HG02943 (cell line): ENCODE measurements around the gene CCL13.
A peak's percentile ranks its signal among the peaks of the same experiment; 100 is the strongest.

Experiments
- ATAC-seq: cut with Tn5 transposase; IDR thresholded peaks from one replicate; pipeline ENCODE4 v1.9.1; 2021; ENCODE audit warnings: mild to moderate bottlenecking, low read depth, moderate library complexity; ENCODE audit not compliant: unreplicated experiment

CCL13 gene

GRCh38 chr17:34361478-34362061 lies 5.3 kb downstream of the CCL13 start:
- peak; percentile 79 for ATAC-seq

DNA sequence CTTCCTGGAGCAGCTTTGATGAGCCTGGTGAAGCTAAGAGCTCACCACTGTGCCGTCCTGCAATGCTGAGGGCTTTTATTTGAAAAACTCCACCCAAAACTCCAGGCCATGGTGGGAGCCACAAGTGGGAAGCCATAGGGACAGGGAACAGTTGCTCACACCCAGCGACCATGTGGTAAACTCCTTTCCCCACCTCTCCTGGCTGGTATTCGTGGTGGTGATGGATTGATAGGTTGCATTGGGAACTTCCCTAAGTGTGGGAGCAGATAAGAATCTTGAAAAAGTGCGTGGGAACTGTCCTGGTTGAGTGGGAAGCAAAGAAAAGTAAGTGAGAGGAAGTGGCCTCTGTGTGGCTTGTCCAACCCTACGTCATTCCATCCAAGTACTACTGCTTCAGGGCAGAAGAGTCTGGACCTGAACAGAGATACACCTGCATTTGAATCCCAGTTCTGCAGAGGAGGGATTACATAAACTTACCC lies 6.9 kb downstream of the CCL13 start, which contains the start of gene CCL1:
Gene CCL1 (minus strand): TSS at position 51 of the 479 bp plus-strand sequence. CDS start 72 bp downstream, outside the sequence.
- ATAC-seq = no peak

DNA sequence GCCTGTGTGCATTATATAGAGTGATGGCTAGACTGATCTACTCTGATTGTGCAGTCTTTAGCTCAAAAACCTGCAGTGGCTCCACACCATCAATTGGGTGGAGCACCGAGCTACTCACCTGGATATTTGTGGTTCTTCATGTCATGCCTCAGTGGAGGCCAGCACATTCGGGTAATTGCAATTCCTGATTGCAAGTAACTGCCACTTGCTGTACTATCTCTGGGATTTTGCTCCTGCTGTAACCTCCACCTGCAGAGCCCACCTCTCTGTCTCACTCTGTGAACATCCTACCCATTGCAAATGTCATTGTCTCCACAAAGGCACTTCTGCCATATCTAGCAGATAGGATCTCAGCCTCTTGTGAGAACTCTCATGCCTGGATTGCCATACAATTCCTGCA lies 8.5 kb downstream of the CCL13 start:
- ATAC-seq = no peak

GRCh38 chr17:34365340-34365739 lies 9.1 kb downstream of the CCL13 start:
- ATAC-seq = no peak

GRCh38 chr17:34366010-34366409 lies 9.7 kb downstream of the CCL13 start:
- ATAC-seq = no peak

DNA sequence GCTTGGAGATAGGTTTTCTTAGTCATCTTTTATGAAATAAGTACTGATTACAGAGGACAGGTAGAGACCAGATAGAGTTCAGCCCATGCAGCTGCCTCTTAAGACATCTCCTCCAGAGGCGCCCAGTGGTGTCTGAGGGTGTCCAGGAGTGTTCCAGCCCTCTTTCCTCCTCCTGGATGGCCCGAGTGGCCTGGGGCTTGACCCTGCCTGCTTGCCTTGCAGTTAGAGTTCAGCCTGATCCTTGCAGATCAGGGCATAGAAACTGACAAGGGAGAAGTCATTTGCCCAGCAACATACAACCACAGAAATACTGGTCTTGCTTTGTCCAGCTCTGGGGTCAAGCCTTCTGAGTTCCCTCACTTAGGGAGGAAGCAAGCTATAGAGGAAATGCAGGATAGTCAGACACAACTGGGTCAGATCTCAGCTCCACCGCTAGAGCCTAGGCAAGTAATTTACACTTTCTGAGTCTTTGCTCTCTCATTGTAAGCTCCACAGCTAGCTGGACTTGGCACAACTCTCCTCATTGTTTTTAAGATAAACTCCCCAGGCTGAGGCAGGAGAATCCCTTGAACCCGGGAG lies 10.3 kb downstream of the CCL13 start:
- no peak for ATAC-seq

- ATAC-seq = no peak
These were observed 11.4 kb downstream of the CCL13 start for GRCh38 chr17:34367486-34368195.

GRCh38 chr17:34368196-34368945 lies 12.1 kb downstream of the CCL13 start:
- ATAC-seq = no peak

GRCh38 chr17:34368946-34369500 lies 12.7 kb downstream of the CCL13 start:
- no peak for ATAC-seq

- ATAC-seq = no peak
These were observed 13.3 kb downstream of the CCL13 start for GRCh38 chr17:34369571-34369970.

GRCh38 chr17:34370376-34370996 lies 14.2 kb downstream of the CCL13 start:
- no peak for ATAC-seq

DNA sequence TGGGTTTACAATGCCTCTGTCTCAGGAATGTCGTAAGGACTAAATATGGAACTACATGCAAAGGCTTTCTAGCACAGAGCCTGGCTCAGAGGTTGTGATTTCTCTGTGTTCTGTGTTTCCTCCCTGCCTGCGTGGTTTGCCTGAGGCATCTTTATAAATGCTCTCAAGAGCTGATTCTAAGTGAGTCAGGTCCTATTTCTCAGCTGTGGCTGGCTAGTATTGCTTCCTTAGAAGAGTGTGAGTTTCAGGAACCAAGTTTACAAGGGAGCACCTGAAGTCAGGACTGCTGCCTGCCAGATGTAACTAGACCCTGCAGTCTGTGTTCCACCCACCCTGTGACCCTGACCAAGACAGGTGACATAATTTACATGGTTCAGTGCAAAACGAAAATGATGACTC lies 14.7 kb downstream of the CCL13 start:
- ATAC-seq = no peak

DNA sequence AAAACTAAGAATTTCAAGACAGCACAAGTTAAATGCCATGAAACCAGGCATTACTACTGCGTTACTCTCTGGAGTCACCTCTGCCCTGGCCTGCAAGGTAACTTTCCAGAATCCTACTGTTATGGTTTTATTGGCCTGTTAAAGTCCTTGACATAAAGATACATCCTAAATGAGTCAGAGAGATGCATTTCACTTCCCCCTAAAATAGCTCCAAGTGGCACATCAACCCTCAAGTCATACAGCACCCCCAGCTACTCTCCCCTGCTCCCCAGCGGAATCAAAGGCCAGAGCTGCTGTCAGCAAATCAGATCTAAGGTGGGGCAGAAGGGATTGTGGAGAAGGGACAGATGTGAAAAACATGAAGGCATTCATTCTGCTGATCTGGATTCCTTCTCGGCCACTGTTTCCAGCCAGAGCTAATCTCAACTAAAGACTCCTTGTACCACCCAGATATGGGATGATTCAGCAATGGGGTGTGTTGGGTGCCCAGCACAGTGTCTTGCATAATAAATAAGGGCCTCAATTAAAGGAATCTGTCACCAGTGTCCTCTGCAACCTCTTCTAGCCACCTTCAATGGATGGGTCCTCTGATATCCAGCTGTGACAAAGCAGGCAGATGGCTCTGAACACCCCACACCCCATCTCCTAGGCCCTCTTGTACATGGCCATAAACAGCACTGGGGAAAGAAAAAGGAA lies 15.3 kb downstream of the CCL13 start:
- ATAC-seq = no peak

DNA sequence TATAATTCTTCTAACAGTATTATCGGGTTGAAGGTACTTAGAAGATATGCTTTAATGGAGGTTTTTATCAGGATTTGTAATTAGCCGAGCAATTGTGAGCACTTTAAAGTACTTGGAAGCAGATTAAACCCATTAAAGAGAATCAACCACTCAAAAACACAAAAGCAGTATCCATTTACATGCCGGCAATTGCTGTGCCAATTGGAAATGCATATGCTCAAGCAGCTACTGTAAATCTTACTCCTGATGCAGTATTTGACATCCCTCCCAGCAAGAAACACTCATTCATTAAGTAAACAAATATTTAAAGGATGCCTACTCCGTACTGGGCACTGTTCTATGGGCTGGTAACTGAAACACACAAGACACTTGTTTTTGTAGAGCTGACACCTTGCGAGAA lies 18.2 kb downstream of the CCL13 start:
- ATAC-seq = no peak

DNA sequence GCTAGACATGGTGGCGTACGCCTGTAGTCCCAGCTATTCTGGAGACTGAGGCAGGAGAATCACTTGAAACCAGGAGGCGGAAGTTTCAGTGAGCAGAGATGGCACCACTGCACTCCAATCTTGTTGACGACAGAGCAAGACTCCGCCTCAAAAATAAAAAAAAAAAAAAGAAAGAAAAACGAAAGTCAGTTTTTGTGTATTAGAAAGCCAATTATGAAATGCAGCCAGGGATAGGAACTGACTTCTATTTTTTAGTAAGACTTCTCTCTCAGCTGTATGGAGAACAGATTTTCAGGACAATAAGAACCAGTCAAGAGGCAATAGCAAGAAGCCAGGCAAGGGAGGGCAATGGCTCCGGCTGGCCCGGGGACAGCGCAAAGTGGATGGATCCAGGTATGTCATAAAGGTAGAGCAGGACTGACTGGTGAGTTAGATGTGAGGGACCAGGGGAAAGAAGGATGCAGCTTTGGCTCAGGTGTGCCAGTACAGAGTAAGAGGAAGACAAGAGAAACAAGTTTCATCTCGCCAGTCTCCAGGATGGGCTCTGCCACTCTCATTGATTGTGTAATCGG lies 19.2 kb downstream of the CCL13 start:
- ATAC-seq = no peak

GRCh38 chr17:34377078-34377823 lies 21.0 kb downstream of the CCL13 start:
- ATAC-seq = no peak

GRCh38 chr17:34378664-34379101 lies 22.4 kb downstream of the CCL13 start:
- ATAC-seq = peak; percentile 67

GRCh38 chr17:34379868-34380267 lies 23.6 kb downstream of the CCL13 start:
- no peak for ATAC-seq
